OCI-LY7 (cell line): ENCODE measurements around the gene PLPPR1.

Source experiments
- CTCF ChIP-seq: fragments of 200-600 bp; sonication (generic); conservative IDR thresholded peaks from 2 replicates; pipeline ENCODE4 v1.5.1; 2014; ENCODE audit warnings: mild to moderate bottlenecking, antibody characterized with exemption, low read length, moderate library complexity, mixed read lengths
- EZH2phosphoT487 ChIP-seq: fragments of 200-600 bp; sonication (generic); IDR thresholded peaks from 2 replicates; pipeline ENCODE4 v1.6.1; 2018; ENCODE audit warnings: low read depth, borderline replicate concordance, mild to moderate bottlenecking, mixed run types, antibody characterized with exemption, low read length, moderate library complexity, mixed read lengths

GRCh38 chr9:101132801-101133200 lies 104.3 kb downstream of the PLPPR1 start:
- no peak for TF ChIP-seq CTCF
- no peak for TF ChIP-seq EZH2phosphoT487
